HG03432 (cell line): ENCODE measurements around the gene UBE2L6.
A peak's percentile ranks its signal among the peaks of the same experiment; 100 is the strongest.
"Not testable (repeated sequence)": the region's sequence is repeated elsewhere in the genome, so short reads cannot be mapped to it uniquely, and the experiment has no call there.

Experiments used
- ATAC-seq: cut with Tn5 transposase; IDR thresholded peaks from one replicate; pipeline ENCODE4 v1.9.1; 2021; ENCODE audit warnings: mild to moderate bottlenecking, moderate library complexity; ENCODE audit not compliant: unreplicated experiment

Gene UBE2L6

GRCh38 chr11:57566905-57567514, 462 bp downstream of the UBE2L6 start:
- ATAC-seq, result peak; percentile 2

GRCh38 chr11:57566005-57566904, 1.2 kb downstream of the UBE2L6 start:
- ATAC-seq, result peak; percentile 64

DNA sequence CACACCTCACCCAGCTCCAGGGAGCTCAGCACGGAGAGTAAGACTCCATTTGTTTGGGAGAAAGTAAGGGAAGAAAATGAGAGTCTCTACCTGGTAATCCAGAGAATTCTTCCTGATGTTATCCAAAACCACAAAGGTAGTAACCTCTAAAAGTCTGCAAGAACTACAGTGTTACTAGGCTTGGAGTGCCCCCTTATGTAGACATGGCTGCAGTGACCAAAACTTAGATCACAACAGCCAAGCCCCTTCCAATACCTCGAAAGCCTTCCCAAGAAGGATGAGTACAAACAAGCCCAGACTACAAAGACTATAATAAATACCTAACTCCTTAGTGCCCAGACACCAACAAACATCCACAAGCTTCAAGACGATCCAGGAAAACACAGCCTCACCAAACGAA, 4.9 kb downstream of the UBE2L6 start:
- no peak for ATAC-seq

DNA sequence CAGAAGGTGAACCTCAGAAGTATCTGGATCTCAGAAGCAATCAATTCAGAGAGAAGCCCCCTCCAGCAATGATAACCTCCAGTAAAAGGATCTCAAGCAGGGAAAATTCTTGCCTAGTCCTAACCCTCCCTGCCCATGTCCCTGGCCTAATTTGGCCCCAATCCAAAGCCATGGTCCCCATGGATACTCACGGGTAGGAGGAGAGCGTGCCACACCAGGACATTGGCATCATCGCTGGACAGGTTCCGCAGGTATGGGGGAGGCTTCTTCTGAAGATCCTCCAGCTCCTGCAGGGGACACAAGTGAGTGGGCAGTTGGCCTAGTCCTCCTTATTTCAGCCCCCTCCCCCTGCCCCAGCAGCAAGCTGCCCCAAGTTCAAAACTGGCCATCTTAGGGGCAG, 7.3 kb downstream of the UBE2L6 start:
- no peak for ATAC-seq

DNA sequence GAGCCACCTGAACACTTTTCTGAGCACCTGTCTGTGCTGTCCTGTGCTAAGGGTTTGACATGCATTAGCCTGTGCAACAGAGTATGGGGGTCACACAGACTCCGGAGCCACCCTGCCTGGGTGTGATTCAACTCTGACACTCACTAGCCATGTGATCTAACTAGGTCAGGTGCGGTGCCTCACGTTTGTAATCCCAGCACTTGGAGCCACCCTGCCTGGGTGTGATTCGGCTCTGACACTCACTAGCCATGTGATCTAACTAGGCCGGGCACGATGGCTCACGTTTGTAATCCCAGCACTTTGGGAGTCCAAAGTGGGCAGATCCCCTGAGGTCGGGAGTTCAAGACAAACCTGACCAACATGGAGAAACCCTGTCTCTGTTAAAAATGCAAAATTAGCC, 11.4 kb downstream of the UBE2L6 start:
- ATAC-seq, result no peak

- no peak for ATAC-seq
Measured at GRCh38 chr11:57555393-57555792, 12.1 kb downstream of the UBE2L6 start.

GRCh38 chr11:57552479-57552878, 15.0 kb downstream of the UBE2L6 start:
- ATAC-seq, result no peak

DNA sequence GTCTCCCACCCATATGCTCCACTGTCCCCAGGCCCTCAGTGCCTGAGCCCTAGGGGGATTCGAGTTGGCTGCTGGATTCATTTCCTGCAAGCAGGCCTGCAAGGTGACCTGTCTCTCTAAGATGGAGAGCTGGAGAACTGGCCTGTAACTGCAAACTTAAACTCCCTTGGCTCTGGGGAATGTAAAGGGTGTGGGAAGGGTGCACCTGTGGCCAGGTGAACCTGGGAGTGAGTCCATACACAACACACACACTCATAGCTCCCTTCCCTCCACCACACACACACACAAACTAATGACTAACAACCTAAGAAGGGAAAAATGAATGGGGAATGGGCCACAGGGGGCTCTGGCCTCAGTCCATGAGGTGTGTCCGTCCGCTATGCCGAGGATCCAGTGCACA, 15.5 kb downstream of the UBE2L6 start:
- ATAC-seq, result no peak

DNA sequence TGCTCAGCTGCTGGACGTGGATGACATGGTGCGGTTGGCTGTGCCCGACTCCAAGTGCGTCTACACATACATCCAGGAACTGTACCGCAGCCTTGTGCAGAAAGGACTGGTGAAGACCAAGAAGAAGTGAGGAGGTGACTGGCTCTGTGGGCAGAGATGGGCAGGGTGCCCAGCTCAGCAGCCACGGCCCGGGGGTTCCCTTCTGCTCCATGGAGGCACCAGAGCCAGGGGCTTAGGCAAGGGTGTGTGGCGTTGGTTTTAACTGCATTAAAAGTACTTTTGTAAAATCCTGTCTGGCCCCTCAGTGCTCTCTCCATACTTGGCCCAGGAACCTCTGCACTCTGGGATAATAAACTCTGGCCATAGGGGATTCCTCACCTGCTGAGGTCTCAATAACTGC, 17.5 kb downstream of the UBE2L6 start:
- ATAC-seq, result no peak

GRCh38 chr11:57547854-57548377, 19.6 kb downstream of the UBE2L6 start:
- ATAC-seq, result peak; percentile 85

DNA sequence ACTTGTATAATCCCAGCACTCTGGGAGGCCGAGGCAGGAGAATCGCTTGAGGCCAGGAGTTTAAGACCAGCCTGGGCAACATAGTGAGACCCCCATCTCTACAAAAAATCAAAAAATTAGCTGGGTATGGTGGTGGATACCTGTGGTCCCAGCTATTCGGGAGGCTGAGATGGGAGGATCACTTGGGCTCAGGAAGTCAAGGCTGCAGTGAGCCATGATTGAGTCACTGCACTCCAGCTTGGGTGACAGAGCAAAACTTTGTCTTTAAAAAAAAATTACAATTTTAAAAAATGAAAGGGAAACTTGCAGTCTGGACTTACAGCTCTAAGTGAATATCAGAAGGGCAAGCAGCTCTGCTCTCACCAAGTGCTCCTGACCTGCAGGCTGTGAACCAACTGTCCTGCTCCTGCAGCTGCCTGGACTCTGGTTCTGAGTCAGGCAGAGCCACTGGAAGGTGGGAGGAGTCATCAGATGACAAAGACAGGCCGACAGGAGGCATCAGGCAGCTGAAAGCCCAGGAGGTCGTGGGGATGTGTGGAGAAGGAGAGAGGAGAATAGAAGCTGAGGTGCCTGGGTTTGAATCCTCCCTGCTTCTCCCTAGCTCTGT, 20.5 kb downstream of the UBE2L6 start:
- ATAC-seq, result peak; percentile 64

DNA sequence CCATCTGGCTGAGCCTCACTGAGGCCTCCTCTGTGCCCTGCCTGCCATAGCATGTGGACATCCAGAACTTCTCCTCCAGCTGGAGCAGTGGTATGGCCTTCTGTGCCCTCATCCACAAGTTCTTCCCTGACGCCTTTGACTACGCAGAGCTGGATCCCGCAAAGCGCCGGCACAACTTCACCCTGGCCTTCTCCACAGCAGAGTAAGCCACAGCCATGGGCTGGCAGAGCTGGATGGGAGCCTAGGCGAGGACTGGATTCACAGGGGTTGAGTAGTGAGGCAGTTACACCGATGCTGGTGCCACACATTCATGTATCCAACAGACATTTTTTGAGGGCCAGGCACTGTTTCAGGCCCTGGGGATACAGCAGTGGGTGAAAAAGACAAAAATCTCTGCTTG, 21.0 kb downstream of the UBE2L6 start:
- no peak for ATAC-seq

- no peak for ATAC-seq
Measured at GRCh38 chr11:57545883-57546282, 21.6 kb downstream of the UBE2L6 start.

- ATAC-seq, result no peak
Measured at GRCh38 chr11:57544566-57544965, 22.9 kb downstream of the UBE2L6 start.

DNA sequence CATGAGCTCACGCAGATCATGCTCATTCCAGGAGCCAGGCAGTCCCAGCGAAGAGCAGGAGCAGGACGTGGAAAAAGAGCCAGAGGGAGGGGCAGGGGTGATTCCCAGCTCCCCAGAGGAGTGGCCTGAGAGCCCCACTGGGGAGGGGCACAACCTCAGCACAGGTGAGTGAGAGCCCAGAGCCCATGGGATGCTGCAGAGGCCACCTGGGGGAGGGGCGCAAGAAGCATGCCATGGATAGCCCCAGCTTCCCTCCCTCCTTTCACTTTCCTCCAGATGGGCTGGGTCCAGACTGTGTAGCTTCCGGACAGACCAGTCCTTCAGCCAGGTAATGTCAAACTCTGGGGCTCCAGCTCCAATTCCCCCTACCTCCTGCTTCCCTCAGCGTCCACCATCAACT, 23.9 kb downstream of the UBE2L6 start:
- no peak for ATAC-seq

GRCh38 chr11:57542582-57542981, 24.9 kb downstream of the UBE2L6 start:
- ATAC-seq, result no peak

DNA sequence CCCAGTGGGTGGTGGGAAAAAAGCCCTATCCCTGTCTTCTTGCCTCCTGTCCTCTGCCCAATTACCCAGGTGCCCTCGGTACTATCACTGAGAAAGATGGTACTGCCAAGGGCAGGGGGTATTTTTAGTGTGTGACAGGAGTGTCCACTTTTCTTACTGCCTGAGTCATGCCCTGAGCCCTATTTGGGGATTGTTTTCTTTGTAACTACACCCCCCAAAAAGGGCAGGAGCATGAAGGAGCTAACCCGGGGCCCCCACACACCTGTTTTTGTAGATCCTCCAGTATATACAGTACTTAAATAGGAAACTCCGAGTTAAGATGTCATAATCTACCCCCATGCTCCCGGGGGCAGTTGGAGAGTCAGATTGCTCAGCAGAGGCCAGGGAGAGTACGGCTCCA, 26.3 kb downstream of the UBE2L6 start:
- no peak for ATAC-seq

GRCh38 chr11:57539342-57539741, 28.1 kb downstream of the UBE2L6 start:
- no peak for ATAC-seq

- ATAC-seq, result no peak
Measured at GRCh38 chr11:57536947-57537619, 30.4 kb downstream of the UBE2L6 start, which contains the start of gene SMTNL1. TSS of gene SMTNL1 (plus strand) at chr11:57537595. CDS start at chr11:57542643, 5,048 bp downstream.

DNA sequence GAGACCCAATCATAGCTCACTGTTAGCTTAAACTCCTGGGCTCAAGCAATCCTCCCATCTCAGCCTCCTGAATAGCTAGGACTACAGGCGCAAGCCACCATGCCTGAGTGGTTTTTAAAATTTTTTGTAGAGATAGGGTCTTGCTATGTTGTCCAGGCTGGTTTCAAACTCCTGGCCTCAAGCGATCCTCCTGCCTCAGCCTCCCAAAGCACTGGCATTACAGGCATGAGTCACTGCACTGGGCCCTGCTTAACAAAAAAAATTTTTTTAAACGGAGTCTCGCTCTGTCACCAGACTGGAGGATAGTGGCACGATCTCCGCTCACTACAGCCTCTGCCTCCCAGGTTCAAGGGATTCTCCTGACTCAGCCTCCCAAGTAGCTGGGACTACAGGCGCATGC, 33.0 kb downstream of the UBE2L6 start:
- ATAC-seq, result not testable (repeated sequence)
